Midbrain (tissue), 1 donor: ENCODE results near the gene TLR1.
"Not testable (repeated sequence)": the region's sequence is repeated elsewhere in the genome, so short reads cannot be mapped to it uniquely, and the experiment has no call there.

Experiments
- DNase-seq: peaks from one replicate; lab custom pipeline; 2025; lab: John Stamatoyannopoulos, UW

TLR1 gene

DNA sequence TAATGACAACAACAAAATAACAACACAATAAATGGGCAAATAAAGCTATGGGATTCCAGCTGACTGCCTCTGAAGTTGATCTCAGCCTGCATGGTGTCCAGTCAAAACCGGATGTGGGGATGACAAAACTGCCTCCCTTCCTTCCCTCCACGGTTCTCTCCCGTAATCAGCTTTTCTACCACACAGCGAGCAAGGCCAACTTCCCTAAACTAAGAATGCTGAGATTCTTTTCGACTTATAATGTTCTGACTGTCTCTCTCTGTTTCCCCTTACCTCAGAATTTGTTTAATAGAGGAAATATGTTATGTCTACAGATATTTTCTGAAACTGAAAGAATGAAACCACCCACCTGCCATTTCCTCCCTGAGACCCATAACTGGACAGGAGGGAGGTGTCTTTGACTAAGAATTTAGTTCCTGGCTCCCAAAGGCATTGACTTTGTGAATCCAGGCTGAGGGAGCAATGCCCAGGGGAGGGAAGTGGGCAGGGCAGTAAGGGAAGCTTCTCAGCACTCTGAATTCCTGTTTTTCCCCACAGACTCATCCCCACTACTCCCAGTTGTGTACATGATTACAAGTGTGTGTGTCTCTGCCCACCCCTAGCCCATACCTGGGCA is 1.0 kb upstream of the TLR1 start:
- peak; percentile 33 for DNase-seq

DNA sequence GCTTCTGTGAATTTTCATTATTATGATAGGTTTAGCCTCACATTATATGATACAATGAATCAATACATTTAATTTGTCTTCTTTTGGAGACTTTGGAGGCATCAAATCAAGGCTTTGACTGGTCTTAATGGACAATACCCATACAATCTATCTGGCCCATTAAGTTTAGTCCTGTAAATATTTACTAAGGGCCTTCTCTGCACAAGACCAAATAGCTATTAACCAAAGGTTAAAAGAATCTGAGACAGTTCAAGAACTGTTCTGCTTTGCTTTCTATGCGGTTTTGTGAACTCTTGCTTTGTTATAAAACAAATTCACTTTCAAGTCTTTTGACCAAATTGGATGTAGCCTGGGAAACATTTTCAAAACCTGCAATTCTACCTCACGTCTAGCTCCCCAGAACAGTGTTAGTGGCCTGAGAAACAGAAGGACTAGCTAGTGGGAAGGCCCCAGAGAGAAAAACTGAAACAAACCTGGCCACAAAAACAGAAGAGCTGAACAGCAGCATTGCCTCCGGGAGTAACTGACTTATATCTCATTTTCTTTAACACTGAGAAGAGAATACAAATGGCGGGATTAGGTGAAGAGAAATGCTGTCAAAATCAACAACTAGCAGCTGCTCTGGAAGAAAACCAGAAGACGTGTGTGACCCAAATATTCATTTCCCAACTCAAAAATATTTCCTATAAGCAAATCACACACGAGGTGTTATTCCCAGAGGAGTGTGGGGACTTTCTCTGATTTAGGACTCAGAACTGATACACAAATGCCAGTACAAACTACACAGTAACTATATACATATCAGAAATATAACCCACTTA is 548 bp downstream of the TLR1 start:
- DNase-seq, result peak; percentile 53

- no peak for DNase-seq
Measured at GRCh38 chr4:38802561-38803355, 1.8 kb downstream of the TLR1 start.

GRCh38 chr4:38800961-38801450 is 3.6 kb downstream of the TLR1 start:
- DNase-seq, result no peak

DNA sequence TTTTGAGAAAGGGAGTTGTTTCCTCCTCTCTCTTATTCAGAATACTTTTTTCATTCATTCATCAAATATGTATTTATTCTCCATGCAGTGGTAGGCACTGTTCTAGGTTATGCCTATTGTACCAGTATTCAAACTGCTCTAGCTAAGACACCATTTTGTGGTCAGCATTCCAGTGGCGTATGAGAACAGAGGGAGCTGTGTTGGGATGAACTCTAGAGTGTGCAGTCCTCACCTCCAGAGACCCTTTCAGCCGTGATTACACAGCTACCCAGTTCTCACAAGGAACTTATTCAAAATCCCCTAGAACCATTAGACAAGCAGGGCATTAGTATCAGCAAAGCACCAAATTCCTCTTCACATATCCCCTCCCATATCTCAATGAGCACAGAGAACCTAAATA is 4.2 kb downstream of the TLR1 start:
- DNase-seq, result no peak

DNA sequence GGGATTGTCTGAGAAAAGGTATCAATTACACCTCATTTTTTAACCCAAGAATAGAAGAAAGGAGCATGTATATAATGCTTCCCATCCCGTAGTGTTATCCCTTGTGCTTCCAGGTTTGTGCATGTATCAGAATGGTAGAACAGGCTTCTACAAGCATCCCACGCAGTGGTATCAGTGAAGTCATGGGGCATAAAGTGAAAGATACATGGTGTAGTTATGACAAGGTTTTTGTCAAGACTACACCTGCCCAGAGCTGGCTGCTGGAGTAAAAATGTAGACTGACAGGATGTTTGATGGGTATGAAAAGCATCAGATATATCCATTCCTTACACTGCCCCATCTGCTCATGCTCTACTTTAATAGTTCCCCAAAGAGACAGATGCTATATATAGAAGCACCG is 9.5 kb downstream of the TLR1 start:
- no peak for DNase-seq

- no peak for DNase-seq
Measured at GRCh38 chr4:38794051-38794450, 10.5 kb downstream of the TLR1 start.

DNA sequence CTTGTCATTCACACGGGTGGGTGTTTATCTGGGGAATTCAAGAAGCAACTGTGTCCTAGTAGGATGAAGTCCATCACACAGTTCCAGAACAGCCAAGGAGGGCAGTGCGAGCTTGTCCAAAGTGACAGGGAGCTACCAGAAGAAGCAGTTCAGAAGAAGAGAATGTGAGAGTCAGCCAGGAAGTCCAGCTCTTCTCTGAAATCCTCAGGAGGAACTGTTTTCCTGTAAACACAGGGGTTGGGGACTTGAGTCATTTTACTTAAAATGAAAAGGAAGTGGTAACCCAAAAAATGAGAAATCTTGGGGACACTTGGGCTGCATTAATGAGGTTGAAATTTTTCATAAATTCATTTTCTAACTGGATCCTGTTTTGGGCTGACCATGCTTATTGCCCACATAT is 13.6 kb downstream of the TLR1 start:
- DNase-seq, result no peak

DNA sequence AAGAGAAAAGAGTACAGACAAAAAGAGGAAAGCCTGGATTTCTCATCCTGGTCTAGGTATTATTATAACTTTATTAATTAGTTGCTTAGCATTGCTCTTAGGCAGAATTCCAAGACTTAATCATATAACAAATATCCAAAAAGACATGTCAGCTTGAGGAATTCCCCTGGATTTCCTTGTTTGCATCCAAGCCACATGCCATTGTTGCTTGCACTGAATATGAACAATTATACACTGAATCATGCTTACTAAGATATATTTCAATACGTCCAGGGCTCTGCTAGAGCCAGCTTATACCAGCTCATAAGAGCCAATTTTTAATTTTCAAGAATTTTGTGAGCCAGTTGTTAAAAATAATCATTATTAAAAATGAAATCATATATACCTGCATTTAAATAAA is 16.3 kb downstream of the TLR1 start:
- no peak for DNase-seq

GRCh38 chr4:38787693-38788092 is 16.9 kb downstream of the TLR1 start:
- no peak for DNase-seq

- peak; percentile 41 for DNase-seq
Measured at GRCh38 chr4:38785901-38786402, 18.6 kb downstream of the TLR1 start.

DNA sequence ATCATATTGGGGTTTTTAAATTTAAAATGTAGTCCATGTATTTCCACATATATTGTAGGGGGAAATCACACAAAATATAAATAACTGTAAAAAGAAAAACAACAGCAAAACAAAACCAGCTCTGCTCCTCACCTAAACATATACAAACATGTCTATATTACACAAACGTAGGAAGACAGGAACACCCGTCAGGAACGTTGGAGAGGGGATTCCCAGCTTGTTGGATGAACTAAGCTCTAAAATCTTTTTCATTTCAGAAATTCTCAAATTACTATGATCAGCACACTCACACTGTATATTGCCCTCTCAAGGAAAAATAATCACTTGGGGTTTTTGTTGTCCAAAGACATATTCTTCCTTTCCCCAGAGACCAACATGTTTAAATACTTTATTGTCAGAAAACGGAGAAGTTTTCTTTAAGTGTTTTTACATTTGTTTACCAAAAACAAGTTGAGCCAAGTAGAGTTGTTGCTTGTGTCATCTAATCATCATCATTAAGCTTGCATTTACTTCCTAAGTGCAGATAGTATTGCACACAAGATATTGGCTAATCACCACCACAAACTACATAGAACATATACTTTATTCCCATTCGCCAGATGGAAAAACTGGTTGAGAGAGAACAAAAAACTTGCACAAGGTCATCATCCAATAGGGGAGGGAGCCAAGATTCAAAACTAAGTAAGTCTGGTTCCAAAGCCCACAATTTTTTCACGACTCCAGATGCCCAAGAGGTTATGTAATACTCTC is 19.4 kb downstream of the TLR1 start:
- no peak for DNase-seq

DNA sequence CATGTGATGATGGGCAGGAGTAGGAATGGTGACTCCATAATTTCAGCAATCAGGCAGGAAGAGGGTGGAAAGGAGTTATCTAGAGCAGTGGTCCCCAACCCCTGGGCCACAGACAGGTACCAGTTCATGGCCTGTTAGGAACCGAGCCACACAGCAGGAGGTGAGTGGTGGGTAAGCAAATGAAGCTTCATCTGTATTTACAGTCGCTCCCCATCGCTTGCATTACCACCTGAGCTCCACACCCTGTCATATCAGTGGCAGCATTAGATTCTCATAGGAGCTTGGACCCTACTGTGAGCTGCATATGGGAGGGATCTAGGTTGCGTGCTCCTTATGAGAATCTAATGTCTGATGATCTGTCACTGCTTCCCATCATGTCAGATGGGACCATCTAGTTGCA is 20.4 kb downstream of the TLR1 start:
- no peak for DNase-seq

GRCh38 chr4:38783109-38783460 is 21.5 kb downstream of the TLR1 start:
- no peak for DNase-seq

DNA sequence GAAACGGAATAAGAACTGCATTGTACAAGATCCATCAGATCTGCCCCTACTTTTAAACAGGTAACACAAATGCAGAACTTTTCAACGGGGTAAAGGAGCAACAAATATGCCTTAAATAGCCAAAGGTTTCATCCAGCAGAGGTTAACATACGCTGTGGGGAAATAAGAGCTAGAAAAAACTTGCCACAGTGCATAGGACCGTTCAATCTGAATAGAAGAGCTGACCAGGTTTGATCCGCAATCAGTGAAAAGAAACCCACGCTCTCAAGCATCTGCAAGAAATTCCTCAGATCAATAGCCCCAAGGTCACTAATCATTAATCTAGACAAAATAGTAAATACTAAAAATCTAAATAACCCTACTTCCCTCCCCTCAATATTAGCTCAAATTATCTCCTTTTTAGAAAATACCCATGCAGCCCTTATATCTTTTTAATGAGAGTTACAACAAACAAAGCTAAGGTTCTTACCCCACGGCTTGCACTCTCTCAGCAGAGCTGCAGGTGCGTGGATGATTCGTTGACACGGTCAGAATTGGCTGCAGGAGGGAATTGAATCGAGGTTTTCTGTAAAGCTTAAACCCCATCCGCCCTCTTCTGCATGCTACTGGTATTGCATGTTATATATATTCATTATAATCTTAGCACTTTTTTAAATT is 22.0 kb downstream of the TLR1 start, which contains the start of gene TLR10:
Gene TLR10, minus strand, starts transcription at position 539 of the 657 bp plus-strand sequence. CDS start 7,400 bp downstream, outside the sequence.
- DNase-seq, result peak; percentile 51

DNA sequence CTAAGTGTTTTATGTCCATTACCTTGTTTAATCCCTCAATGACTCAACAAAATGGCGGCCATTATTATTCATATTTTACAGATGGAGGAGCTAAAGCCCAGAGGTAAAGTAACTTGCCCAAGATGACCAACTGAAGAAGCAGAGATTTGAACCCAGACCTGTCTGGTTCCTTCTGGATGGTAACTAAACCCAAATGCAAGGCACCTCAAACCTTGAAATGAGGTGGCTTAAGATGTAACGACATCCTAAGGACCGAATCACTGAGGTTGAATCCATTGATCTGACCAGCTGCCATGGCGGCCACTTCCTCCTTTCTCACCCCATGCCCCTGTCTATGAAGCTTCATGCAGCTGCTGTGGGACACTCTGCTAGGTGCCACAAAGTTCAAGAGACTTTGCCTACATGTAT is 22.7 kb downstream of the TLR1 start:
- DNase-seq, result no peak

GRCh38 chr4:38780833-38781484 is 23.6 kb downstream of the TLR1 start:
- no peak for DNase-seq

DNA sequence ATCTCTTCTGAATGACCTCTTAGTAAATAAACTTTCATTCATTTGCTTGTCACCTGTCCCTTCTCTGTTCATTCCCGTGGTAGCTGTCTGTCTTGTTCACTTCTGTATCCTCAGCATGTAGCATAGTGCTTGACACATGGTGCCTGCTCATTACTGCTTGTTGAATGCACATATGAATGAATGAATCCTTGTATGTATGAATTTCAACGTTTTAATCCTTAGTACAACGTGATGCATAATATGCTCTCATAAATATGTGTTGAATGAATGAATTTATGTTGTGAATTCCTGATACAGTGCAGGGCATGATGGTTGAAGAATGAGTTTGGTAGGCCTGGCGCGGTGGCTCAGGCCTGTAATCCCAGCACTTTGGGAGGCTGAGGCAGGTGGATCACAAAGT is 24.8 kb downstream of the TLR1 start:
- no peak for DNase-seq

DNA sequence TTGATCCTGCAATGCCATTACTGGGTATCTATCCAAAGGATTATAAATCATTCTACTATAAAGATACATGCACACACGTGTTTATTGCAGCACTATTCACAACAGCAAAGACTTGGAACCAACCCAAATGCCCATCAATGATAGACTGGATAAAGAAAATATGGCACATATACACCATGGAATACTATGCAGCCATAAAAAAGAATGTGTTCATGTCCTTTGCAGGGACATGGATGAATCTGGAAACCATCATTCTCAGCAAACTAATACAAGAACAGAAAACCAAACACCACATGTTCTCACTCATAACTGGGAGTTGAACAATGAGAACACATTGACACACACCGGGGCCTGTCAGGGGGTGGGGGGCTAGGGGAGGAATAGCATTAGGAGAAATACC is 26.7 kb downstream of the TLR1 start:
- DNase-seq, result not testable (repeated sequence)

- DNase-seq, result no peak
Measured at GRCh38 chr4:38775326-38775725, 29.3 kb downstream of the TLR1 start.
